ENCODE results near the gene PTPRD. TPM values are rescaled to one million over a fixed set of nuclear protein-coding genes. Genes with fewer than 3 reads are reported as not detected.

Gene PTPRD
- total RNA-seq, 1 donor from 2014 or later = 15.6 TPM

DNA sequence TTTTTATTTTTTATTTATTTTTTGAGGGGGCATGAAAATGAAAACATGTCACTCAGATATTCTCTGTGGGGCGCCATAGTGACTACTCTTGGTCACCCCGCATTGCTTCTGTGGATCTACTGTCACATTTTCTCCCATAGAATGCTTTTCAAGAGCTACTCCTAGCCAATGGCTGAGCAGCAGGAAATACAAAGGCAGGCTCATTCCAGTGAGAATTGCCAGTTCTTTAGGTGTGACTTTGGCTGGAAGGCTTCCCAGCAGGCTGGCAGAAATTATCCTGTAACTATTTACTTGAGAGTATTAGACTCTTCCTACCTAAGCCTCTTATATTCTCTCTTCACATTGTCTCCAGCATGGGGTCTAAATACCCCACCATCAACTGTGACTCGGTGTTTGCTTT is 21.0 kb upstream of the PTPRD start:
- no peak overlapping the region for H3K4me3 ChIP-seq
- TF ChIP-seq, protein P1, sequence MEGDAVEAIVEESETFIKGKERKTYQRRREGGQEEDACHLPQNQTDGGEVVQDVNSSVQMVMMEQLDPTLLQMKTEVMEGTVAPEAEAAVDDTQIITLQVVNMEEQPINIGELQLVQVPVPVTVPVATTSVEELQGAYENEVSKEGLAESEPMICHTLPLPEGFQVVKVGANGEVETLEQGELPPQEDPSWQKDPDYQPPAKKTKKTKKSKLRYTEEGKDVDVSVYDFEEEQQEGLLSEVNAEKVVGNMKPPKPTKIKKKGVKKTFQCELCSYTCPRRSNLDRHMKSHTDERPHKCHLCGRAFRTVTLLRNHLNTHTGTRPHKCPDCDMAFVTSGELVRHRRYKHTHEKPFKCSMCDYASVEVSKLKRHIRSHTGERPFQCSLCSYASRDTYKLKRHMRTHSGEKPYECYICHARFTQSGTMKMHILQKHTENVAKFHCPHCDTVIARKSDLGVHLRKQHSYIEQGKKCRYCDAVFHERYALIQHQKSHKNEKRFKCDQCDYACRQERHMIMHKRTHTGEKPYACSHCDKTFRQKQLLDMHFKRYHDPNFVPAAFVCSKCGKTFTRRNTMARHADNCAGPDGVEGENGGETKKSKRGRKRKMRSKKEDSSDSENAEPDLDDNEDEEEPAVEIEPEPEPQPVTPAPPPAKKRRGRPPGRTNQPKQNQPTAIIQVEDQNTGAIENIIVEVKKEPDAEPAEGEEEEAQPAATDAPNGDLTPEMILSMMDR (IDR thresholded peaks at IDR 0.05; ENCODE audit: borderline replicate concordance) = no peak
- intact Hi-C loops (cut with micrococcal nuclease) = no loop called here
- DNase-seq = no peak
- no peak overlapping the region for H3K27ac ChIP-seq (replicated peaks)
- no peaks in the 10 kb centered on the region for H3K4me1 ChIP-seq
- H3K27me3 ChIP-seq (ENCODE audit: low read depth) = no peaks in the 10 kb centered on the region
- H3K9me3 ChIP-seq (replicated peaks) = no peaks in the 10 kb centered on the region
- no peaks in the 10 kb centered on the region for H3K36me3 ChIP-seq

DNA sequence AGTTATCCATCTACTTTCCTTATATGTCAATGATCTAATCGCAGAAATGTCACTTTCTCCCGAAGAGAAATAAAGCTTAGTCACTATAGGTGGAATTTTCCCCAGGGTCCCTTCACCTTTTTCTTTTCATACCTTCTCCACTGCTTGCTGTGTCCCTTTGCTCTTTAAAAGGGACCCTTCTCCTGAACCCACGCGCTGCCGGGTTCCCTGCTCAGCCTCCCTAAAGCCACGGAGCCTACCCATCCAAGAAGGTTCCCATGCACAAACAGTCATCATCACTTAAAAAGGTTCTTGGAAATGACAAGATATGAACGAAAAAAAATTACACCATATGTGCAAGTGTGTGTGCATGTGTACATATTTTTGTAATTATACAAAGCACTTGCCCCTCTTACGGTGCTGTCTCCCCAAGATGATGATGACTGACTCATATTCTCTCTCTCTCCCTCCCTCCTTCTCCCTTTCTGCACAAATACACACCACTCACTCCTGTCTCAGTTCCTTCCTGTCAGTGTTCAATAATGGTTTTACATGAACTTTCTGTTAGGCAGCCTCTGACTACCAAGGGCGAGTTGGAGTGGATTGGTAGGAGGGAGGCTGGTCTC is 1.5 kb upstream of the PTPRD start:
- Histone ChIP-seq H3K9me3 (replicated peaks) (no peaks in the 10 kb centered on the region), H3K4me1 (peaks cover 14% of the 10 kb centered on the region), H3K4me3 (no peak overlapping the region), H3K27me3 (ENCODE audit: low read depth) (peaks cover 91% of the 10 kb centered on the region), H3K36me3 (no peaks in the 10 kb centered on the region), H3K27ac (replicated peaks) (no peak overlapping the region)
- intact Hi-C loops (cut with micrococcal nuclease) = no loop called here
- TF ChIP-seq, protein P1 (IDR thresholded peaks at IDR 0.05; ENCODE audit: borderline replicate concordance) = no peak
- no peak for DNase-seq

DNA sequence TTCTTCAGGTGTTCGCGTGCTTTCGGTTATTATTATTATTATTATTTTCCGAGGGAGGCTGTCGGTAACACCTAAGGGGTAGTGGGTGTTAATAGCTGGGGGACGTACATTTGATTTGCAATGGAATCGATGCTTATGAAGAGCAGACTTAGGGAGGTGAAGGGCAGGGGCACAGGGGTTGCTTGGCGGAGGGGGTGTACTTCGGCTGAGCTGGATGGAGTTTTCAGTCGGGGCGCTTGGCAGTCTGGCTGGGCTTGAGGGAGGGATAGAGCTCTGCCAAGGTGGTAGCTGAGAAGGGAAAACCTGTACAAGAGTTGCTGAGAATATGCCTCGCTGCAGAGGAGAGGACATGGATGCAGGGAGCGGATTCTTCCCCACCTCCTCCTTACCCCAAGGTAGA is 617 bp upstream of the PTPRD start:
- Histone ChIP-seq H3K4me1 (peaks cover 14% of the 10 kb centered on the region), H3K9me3 (replicated peaks) (no peaks in the 10 kb centered on the region), H3K36me3 (no peaks in the 10 kb centered on the region), H3K27ac (replicated peaks) (no peak overlapping the region), H3K4me3 (peak overlapping the region; percentile 62), H3K27me3 (ENCODE audit: low read depth) (peaks cover 89% of the 10 kb centered on the region)
- TF ChIP-seq, protein P1 (IDR thresholded peaks at IDR 0.05; ENCODE audit: borderline replicate concordance) = no peak
- intact Hi-C loops (cut with micrococcal nuclease) = no loop called here
- DNase-seq = no peak

DNA sequence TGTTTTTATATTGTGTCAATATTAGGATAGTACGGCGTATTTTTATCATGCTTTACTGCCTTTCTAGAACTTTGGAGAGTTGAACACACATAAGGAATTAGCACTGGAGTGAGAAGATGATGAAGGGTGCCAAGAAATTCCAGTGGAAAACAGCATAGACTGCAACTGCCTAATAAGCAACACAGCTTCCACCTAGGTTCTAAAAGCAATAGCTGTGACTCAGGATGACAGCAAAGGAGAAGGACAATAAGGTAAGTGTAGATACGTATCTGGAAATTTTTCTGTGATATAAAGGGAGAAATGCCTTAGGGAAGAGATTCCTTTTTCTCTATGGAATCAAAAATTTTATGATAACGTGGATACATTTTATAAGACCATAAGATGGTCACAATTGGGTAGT is 7.4 kb downstream of the PTPRD start:
- Histone ChIP-seq H3K27me3 (ENCODE audit: low read depth) (peaks cover 10% of the 10 kb centered on the region), H3K36me3 (no peaks in the 10 kb centered on the region), H3K27ac (replicated peaks) (no peak overlapping the region), H3K4me1 (no peaks in the 10 kb centered on the region), H3K9me3 (replicated peaks) (no peaks in the 10 kb centered on the region), H3K4me3 (no peak overlapping the region)
- no peak for DNase-seq
- intact Hi-C loops (cut with micrococcal nuclease) = no loop called here
- TF ChIP-seq, protein P1 (IDR thresholded peaks at IDR 0.05; ENCODE audit: borderline replicate concordance) = no peak

DNA sequence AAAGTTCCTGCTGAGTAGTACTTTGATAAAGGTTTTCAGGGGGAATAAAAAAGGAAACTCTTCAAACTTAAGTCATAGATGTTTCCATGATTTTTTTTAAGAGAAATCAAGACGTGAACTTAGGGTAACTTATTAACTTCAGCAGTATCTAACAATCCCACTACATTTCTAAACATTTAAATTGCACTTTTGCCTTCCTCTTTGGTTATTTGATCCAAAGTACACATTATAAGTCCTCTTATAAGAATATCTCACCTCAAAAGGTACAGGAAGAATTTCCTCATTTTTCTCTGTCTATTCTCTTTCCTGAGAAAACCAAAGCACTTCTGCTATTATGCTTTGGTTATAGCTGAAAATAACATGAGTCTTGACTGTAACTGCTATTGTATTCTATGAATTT is 7.9 kb downstream of the PTPRD start:
- intact Hi-C loops (cut with micrococcal nuclease) = no loop called here

More for the DNA sequence above, 7.9 kb downstream of the PTPRD start:
- Histone ChIP-seq H3K36me3 (no peaks in the 10 kb centered on the region), H3K9me3 (replicated peaks) (no peaks in the 10 kb centered on the region), H3K4me3 (no peak overlapping the region), H3K27me3 (ENCODE audit: low read depth) (peaks cover 5% of the 10 kb centered on the region), H3K27ac (replicated peaks) (no peak overlapping the region), H3K4me1 (no peaks in the 10 kb centered on the region)
- TF ChIP-seq, protein P1 (IDR thresholded peaks at IDR 0.05; ENCODE audit: borderline replicate concordance) = no peak
- no peak for DNase-seq
